Progenitor cell of endocrine pancreas (in vitro differentiated cells): ENCODE data around the gene KL. TPM values are rescaled to one million over a fixed set of nuclear protein-coding genes. Genes with fewer than 3 reads are reported as not detected.

Experiments
- DNase-seq: peaks from one replicate; pipeline ENCODE4 v3.0.0; 2021; ENCODE audit warnings: low spot score; ENCODE audit not compliant: unreplicated experiment
- H3K27ac Mint-ChIP-seq: 2 replicates; pipeline ENCODE4 v1.8.0; 2021; ENCODE audit warnings: mild to moderate bottlenecking, moderate library complexity, mixed read lengths
- H3K27me3 Mint-ChIP-seq: 2 replicates; pipeline ENCODE4 v1.8.0; 2021; ENCODE audit warnings: mixed read lengths
- H3K36me3 Mint-ChIP-seq: 2 replicates; pipeline ENCODE4 v1.8.0; 2022; ENCODE audit warnings: mixed read lengths; ENCODE audit not compliant: insufficient read depth
- H3K4me1 Mint-ChIP-seq: 2 replicates; pipeline ENCODE4 v1.8.0; 2021; ENCODE audit warnings: low read depth, mixed read lengths
- H3K4me3 Mint-ChIP-seq: 2 replicates; pipeline ENCODE4 v1.8.0; 2021; ENCODE audit warnings: low read depth, mild to moderate bottlenecking, moderate library complexity, mixed read lengths
- H3K9me3 Mint-ChIP-seq: 2 replicates; pipeline ENCODE4 v1.8.0; 2021; ENCODE audit warnings: low read depth, mixed read lengths
- CTCF ChIP-seq: fragments of 200-600 bp; sonication (generic); IDR thresholded peaks from one replicate; pipeline ENCODE4 v1.5.0; 2021; ENCODE audit warnings: antibody characterized with exemption, mild to moderate bottlenecking; ENCODE audit not compliant: unreplicated experiment
- total RNA-seq: library from RNA; stranded (reverse); gene quantifications from 2 replicates; pipeline ENCODE4 v1.2.1, GENCODE V29; 2021

KL gene
- total RNA-seq, 1 donor from 2014 or later, result 1.1 TPM

GRCh38 chr13:32984857-32985626 lies 31.2 kb upstream of the KL start:
- H3K27me3 Mint-ChIP-seq, result peaks cover 2% of the 10 kb centered on the region
- H3K4me1 Mint-ChIP-seq, result no peaks in the 10 kb centered on the region
- no peak overlapping the region for H3K4me3 Mint-ChIP-seq

DNA sequence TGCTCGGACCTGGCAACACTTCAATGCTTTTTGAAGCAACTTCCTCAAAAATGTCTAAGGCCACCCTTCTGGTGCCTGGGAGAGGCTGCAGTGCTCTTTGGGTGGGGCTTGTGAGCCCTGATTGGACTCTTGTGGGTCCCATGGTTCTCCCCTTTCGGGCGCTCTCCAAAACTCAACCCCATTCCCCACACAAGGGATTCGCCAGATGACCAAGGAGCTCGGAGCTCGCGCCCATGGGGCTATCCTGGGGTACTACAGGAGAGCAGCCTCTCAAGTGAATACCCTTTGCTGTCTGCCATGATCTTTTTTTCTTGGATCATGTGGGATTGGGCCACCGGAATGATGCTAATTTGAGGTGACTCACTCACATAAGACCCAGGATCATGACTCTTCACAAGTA lies 29.7 kb upstream of the KL start:
- no peaks in the 10 kb centered on the region for H3K4me1 Mint-ChIP-seq
- peaks cover 4% of the 10 kb centered on the region for H3K27me3 Mint-ChIP-seq
- no peak overlapping the region for H3K4me3 Mint-ChIP-seq
- no peaks in the 10 kb centered on the region for H3K36me3 Mint-ChIP-seq
- H3K9me3 Mint-ChIP-seq, result peaks cover 13% of the 10 kb centered on the region
- DNase-seq, result no peak
- no peak for TF ChIP-seq CTCF
- H3K27ac Mint-ChIP-seq, result no peak overlapping the region

More at GRCh38 chr13:32984857-32985626, 31.2 kb upstream of the KL start:
- H3K27ac Mint-ChIP-seq, result no peak overlapping the region
- DNase-seq, result no peak
- TF ChIP-seq CTCF, result no peak
- H3K9me3 Mint-ChIP-seq, result peaks cover 13% of the 10 kb centered on the region
- no peaks in the 10 kb centered on the region for H3K36me3 Mint-ChIP-seq

DNA sequence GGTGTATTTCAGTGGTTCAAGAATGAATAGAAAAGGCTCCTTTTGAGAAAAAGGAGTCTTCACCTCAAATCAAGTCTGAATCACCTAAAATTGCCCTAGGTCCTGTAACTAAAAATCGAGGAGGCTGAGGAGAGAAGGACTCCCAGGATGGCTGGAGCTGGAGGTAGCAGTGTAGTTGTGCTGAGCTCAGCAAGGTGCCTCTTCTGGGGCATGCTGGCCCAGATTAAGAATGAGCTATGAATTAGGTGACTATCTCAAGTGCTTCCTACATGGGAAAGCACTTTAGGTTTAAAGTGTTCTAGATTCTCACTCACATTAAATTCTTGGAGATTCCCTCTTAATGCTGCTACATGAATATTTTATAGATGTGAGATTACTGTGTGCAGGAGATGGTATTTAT lies 28.8 kb upstream of the KL start:
- Mint-ChIP-seq H3K27me3 (peaks cover 5% of the 10 kb centered on the region), H3K36me3 (no peaks in the 10 kb centered on the region), H3K4me3 (no peak overlapping the region), H3K27ac (no peak overlapping the region), H3K4me1 (no peaks in the 10 kb centered on the region), H3K9me3 (peaks cover 13% of the 10 kb centered on the region)
- no peak for DNase-seq
- no peak for TF ChIP-seq CTCF

GRCh38 chr13:32988608-32989289 lies 27.5 kb upstream of the KL start:
- peaks cover 5% of the 10 kb centered on the region for H3K27me3 Mint-ChIP-seq
- no peaks in the 10 kb centered on the region for H3K36me3 Mint-ChIP-seq
- H3K9me3 Mint-ChIP-seq, result peaks cover 13% of the 10 kb centered on the region
- TF ChIP-seq CTCF, result no peak
- H3K27ac Mint-ChIP-seq, result no peak overlapping the region
- no peak for DNase-seq
- H3K4me1 Mint-ChIP-seq, result no peaks in the 10 kb centered on the region
- no peak overlapping the region for H3K4me3 Mint-ChIP-seq

DNA sequence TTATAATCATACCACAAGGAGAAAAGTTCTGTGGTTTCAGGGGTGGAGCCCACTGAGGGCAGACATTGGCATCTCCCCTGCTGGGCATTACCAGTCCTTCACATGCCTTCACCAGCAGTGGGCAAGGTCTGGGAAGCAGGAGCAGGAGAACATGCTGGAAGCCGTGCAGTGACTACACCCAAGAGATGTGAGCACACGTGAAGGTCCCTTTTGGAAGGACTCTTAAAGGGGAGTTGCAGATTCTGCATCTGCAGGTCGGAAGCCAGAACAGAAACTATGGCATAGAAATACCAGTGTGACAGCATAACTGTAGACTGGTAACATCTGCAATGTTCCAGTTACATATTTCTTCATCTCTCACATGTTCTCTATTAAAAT lies 26.9 kb upstream of the KL start:
- peaks cover 5% of the 10 kb centered on the region for H3K27me3 Mint-ChIP-seq
- no peak overlapping the region for H3K27ac Mint-ChIP-seq
- no peaks in the 10 kb centered on the region for H3K36me3 Mint-ChIP-seq
- no peak overlapping the region for H3K4me3 Mint-ChIP-seq
- no peak for DNase-seq
- H3K4me1 Mint-ChIP-seq, result no peaks in the 10 kb centered on the region
- TF ChIP-seq CTCF, result no peak
- peaks cover 12% of the 10 kb centered on the region for H3K9me3 Mint-ChIP-seq
